NB4 (cell line): Measurements from ENCODE around the gene PKD2L1.

ENCODE experiments used
- DNase-seq: peaks from one replicate; pipeline ENCODE4 v3.0.0; 2010; ENCODE audit warnings: low read depth
- H3K4me3 ChIP-seq: one replicate; pipeline ENCODE4 v1.5.1; 2011; ENCODE audit warnings: mild to moderate bottlenecking, low read depth, low read length, moderate library complexity
- CTCF ChIP-seq: IDR thresholded peaks from one replicate; pipeline ENCODE4 v1.5.1; 2012; ENCODE audit warnings: low read depth, low read length
- MAX ChIP-seq: IDR thresholded peaks from 2 replicates; pipeline ENCODE4 v1.6.1; 2011; ENCODE audit warnings: low read depth, low read length
- MYC ChIP-seq: IDR thresholded peaks from 2 replicates; pipeline ENCODE4 v1.6.1; 2011; ENCODE audit warnings: low read depth, low read length
- POLR2A ChIP-seq: IDR thresholded peaks from 2 replicates; pipeline ENCODE4 v1.6.1; 2011; ENCODE audit warnings: mild to moderate bottlenecking; ENCODE audit not compliant: insufficient read length; ENCODE audit errors: extremely low read depth

PKD2L1 gene

GRCh38 chr10:100265821-100266485 is 64.1 kb downstream of the PKD2L1 start:
- DNase-seq, result peak; percentile 18
- peak overlapping the region; percentile 100 for H3K4me3 ChIP-seq

DNA sequence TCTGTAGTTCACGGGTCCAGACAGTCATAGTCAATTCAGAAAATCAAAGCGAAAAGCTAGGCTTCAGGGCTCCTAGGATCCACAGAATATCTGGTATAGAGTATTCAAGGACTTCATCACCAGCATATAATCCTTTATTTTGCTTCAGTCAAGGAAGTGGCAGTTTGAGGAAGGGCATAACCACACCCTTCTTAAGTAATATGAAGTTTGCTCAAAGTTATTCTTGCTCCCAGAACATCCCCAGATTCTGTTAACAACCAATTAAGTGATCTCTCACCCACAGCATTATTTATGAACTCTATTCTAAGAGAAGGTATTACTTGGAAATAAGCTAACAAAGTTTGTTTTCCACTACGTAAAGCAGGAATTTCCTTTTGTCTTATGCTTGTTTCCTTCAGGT is 75.8 kb downstream of the PKD2L1 start:
- H3K4me3 ChIP-seq, result no peak overlapping the region
- TF ChIP-seq CTCF (no peak), POLR2A (no peak), MYC (no peak), MAX (no peak)
- no peak for DNase-seq

More at GRCh38 chr10:100265821-100266485, 64.1 kb downstream of the PKD2L1 start:
- TF ChIP-seq MYC (no peak), POLR2A (no peak), CTCF (no peak), MAX (no peak)

DNA sequence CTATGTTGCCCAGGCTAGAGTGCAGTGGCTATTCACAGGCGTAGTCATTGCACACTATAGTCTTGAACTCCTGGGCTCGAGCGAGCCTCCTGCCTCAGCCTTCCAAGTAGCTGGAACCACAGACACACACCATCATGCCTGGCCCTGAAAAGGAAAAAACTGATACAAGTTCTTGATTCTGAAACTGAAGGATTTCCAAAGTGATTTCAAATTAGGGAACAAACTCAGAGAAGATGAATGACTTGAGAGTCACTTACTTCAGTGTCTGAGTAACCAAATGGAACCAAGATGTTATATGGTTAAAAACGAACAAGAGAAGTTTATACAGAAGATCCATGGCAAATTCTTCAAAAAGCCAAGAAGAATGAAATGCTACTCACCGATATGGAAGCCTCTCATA is 77.0 kb downstream of the PKD2L1 start:
- TF ChIP-seq CTCF (no peak), MYC (no peak), MAX (no peak), POLR2A (no peak)
- no peak for DNase-seq
- no peak overlapping the region for H3K4me3 ChIP-seq

- no peak overlapping the region for H3K4me3 ChIP-seq
- DNase-seq, result no peak
- TF ChIP-seq MAX (no peak), MYC (no peak), POLR2A (no peak), CTCF (no peak)
Observed at GRCh38 chr10:100248820-100249219, 81.2 kb downstream of the PKD2L1 start.

- no peak for TF ChIP-seq MAX
- no peak for TF ChIP-seq MYC
- no peak for TF ChIP-seq CTCF
- no peak for TF ChIP-seq POLR2A
- no peak for DNase-seq
Observed at GRCh38 chr10:100245484-100246220, 84.4 kb downstream of the PKD2L1 start.

More at GRCh38 chr10:100245484-100246220, 84.4 kb downstream of the PKD2L1 start:
- H3K4me3 ChIP-seq, result no peak overlapping the region
